ENCODE measurements around the gene C4BPA. TPM values are rescaled to one million over a fixed set of nuclear protein-coding genes. Genes with fewer than 3 reads are reported as not detected.

The C4BPA gene
- total and polyA plus RNA-seq, 9 of the 15 experiments (the other 6 are each of a cell fraction or from before 2014, with no cell fraction given): 0.04 to 0.22 (median 0.11) TPM; not detected in 3

GRCh38 chr1:207084701-207085180 lies 19.3 kb upstream of the C4BPA start (continued):
- TF ChIP-seq, protein P1, sequence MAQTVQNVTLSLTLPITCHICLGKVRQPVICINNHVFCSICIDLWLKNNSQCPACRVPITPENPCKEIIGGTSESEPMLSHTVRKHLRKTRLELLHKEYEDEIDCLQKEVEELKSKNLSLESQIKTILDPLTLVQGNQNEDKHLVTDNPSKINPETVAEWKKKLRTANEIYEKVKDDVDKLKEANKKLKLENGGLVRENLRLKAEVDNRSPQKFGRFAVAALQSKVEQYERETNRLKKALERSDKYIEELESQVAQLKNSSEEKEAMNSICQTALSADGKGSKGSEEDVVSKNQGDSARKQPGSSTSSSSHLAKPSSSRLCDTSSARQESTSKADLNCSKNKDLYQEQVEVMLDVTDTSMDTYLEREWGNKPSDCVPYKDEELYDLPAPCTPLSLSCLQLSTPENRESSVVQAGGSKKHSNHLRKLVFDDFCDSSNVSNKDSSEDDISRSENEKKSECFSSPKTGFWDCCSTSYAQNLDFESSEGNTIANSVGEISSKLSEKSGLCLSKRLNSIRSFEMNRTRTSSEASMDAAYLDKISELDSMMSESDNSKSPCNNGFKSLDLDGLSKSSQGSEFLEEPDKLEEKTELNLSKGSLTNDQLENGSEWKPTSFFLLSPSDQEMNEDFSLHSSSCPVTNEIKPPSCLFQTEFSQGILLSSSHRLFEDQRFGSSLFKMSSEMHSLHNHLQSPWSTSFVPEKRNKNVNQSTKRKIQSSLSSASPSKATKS (CRISPR knock-in tag; IDR thresholded peaks at IDR 0.05): no peak
- TF ChIP-seq ZFPM2 (CRISPR knock-in tag; IDR thresholded peaks at IDR 0.05): no peak
- TF ChIP-seq THRAP3 (IDR thresholded peaks at IDR 0.05; ENCODE audit: borderline replicate concordance): no peak; the same call in 1 of the 2 replicates
- TF ChIP-seq SMC3 (conservative IDR thresholded peaks at IDR 0.05; ENCODE audit: insufficient read depth, low read depth, low read length): peak; percentile 97
- peak; percentile 98 to 99 for TF ChIP-seq RAD21 (CRISPR knock-in tag; conservative IDR thresholded peaks at IDR 0.05 in 1 of 2, IDR thresholded peaks at IDR 0.05 in 1 of 2)
- TF ChIP-seq, protein P2, sequence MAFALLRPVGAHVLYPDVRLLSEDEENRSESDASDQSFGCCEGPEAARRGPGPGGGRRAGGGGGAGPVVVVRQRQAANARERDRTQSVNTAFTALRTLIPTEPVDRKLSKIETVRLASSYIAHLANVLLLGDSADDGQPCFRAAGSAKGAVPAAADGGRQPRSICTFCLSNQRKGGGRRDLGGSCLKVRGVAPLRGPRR (CRISPR knock-in tag; IDR thresholded peaks at IDR 0.05): no peak
- no peak for TF ChIP-seq THRA (IDR thresholded peaks at IDR 0.05)
- no peak for TF ChIP-seq POLR2A (conservative IDR thresholded peaks at IDR 0.05)
- TF ChIP-seq NR0B1 (IDR thresholded peaks at IDR 0.05; ENCODE audit: partially characterized antibody): no peak
- peak; percentile 40; the same call in 1 of the 2 replicates for TF ChIP-seq EHMT2 (IDR thresholded peaks at IDR 0.05)
- TF ChIP-seq ARNT (IDR thresholded peaks at IDR 0.05): peak in 1 of 2 experiments; percentile 56; a peak in 1 of 4 replicates
- no peak for TF ChIP-seq RBBP5 (IDR thresholded peaks at IDR 0.05; ENCODE audit: borderline replicate concordance, insufficient read depth, low read length, poor library complexity, severe bottlenecking)
- TF ChIP-seq NFE2L1 (tag; IDR thresholded peaks at IDR 0.05; ENCODE audit: borderline replicate concordance, low read depth): no peak
- TF ChIP-seq, protein P3, sequence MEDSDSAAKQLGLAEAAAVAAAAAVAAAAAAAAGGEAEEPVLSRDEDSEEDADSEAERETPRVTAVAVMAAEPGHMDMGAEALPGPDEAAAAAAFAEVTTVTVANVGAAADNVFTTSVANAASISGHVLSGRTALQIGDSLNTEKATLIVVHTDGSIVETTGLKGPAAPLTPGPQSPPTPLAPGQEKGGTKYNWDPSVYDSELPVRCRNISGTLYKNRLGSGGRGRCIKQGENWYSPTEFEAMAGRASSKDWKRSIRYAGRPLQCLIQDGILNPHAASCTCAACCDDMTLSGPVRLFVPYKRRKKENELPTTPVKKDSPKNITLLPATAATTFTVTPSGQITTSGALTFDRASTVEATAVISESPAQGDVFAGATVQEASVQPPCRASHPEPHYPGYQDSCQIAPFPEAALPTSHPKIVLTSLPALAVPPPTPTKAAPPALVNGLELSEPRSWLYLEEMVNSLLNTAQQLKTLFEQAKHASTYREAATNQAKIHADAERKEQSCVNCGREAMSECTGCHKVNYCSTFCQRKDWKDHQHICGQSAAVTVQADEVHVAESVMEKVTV (CRISPR knock-in tag; IDR thresholded peaks at IDR 0.05): peak; percentile 99
- no peak for TF ChIP-seq EWSR1 (IDR thresholded peaks at IDR 0.05; ENCODE audit: borderline replicate concordance, low read depth, partially characterized antibody)
- TF ChIP-seq MCM3 (IDR thresholded peaks at IDR 0.05): no peak
- peak; percentile 89 for TF ChIP-seq CBFA2T3 (IDR thresholded peaks at IDR 0.05)
- no peak for TF ChIP-seq ETV1 (tag; conservative IDR thresholded peaks at IDR 0.05; ENCODE audit: low read depth)

Measured in K562 (cell line).